ENCODE measurements around the gene NALCN.
A peak's percentile ranks its signal among the peaks of the same experiment; 100 is the strongest.

NALCN gene

GRCh38 chr13:101053301-101054093 is 362.8 kb downstream of the NALCN start:
- ChIA-PET POLR2A (ENCODE audit: low non-redundant PET) (no interaction called here), CTCF (no interaction called here)
- TF ChIP-seq CTCF (conservative IDR thresholded peaks at IDR 0.05; ENCODE audit: low read depth) = no peak
- no peak overlapping the region for H3K27ac ChIP-seq
- DNase-seq (ENCODE audit: low spot score) = no peak

GRCh38 chr13:101049166-101049850 is 367.0 kb downstream of the NALCN start:
- ChIA-PET CTCF (no interaction called here), POLR2A (ENCODE audit: low non-redundant PET) (no interaction called here)
- no peak for TF ChIP-seq CTCF (conservative IDR thresholded peaks at IDR 0.05; ENCODE audit: low read depth)

GRCh38 chr13:101036546-101036945 is 379.8 kb downstream of the NALCN start:
- no peak for TF ChIP-seq CTCF (conservative IDR thresholded peaks at IDR 0.05; ENCODE audit: low read depth)
- ChIA-PET POLR2A (ENCODE audit: low non-redundant PET) (no interaction called here), CTCF (no interaction called here)
- DNase-seq (ENCODE audit: low spot score) = no peak
- no peak overlapping the region for H3K27ac ChIP-seq

More at GRCh38 chr13:101049166-101049850, 367.0 kb downstream of the NALCN start:
- H3K27ac ChIP-seq = no peak overlapping the region
- peak; percentile 60 for DNase-seq (ENCODE audit: low spot score)

- CTCF ChIA-PET = no interaction called here
- H3K27ac ChIP-seq = no peak overlapping the region
- POLR2A ChIA-PET (ENCODE audit: low non-redundant PET) = no interaction called here
- DNase-seq (ENCODE audit: low spot score) = no peak
- no peak for TF ChIP-seq CTCF (conservative IDR thresholded peaks at IDR 0.05; ENCODE audit: low read depth)
These were observed 381.1 kb downstream of the NALCN start for GRCh38 chr13:101035119-101035620.

GRCh38 chr13:101026736-101027398 is 389.4 kb downstream of the NALCN start:
- no peak overlapping the region for H3K27ac ChIP-seq
- no peak for DNase-seq (ENCODE audit: low spot score)
- ChIA-PET POLR2A (ENCODE audit: low non-redundant PET) (no interaction called here), CTCF (interaction anchor here (0.7 kb wide), 2 partner anchors 74 to 1381 kb away, joined by 3 read pairs; no protein-coding TSS in a partner anchor)
- no peak for TF ChIP-seq CTCF (conservative IDR thresholded peaks at IDR 0.05; ENCODE audit: low read depth)

GRCh38 chr13:101026328-101026727 is 390.0 kb downstream of the NALCN start:
- no peak for TF ChIP-seq CTCF (conservative IDR thresholded peaks at IDR 0.05; ENCODE audit: low read depth)
- no peak overlapping the region for H3K27ac ChIP-seq
- no peak for DNase-seq (ENCODE audit: low spot score)
- ChIA-PET CTCF (interaction anchor here (0.6 kb wide), 1 partner anchor 475 kb away, joined by 3 read pairs; no protein-coding TSS in a partner anchor), POLR2A (ENCODE audit: low non-redundant PET) (no interaction called here)

Data from RWPE1 (cell line).